ENCODE results near the gene SUGP2. TPM values are rescaled to one million over a fixed set of nuclear protein-coding genes. Genes with fewer than 3 reads are reported as not detected.

The SUGP2 gene
- total RNA-seq, 3 donors from 2014 or later (not counting 1 experiment from before 2014, with no cell fraction given): 220 to 237 (median 236) TPM

DNA sequence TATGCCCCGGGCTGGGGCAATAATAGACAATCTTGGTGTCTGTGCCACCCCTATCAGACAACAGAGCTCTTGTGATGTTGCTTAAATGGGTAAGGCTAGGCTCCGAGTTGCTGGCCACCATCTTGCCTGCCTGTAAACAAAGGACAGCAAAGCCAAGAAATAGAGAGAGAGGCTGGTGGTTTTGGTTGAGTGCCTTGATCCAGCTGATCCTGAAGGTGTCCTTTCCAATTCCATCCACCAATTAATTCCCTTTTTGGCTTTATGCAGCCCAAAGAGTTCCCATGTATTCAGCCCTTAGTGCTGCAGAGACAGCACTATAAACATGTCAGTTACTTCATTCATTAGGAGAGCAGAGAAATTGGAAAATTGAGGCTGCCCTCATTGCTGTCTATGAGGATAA is 50.6 kb downstream of the SUGP2 start:
- no peak overlapping the region for H3K4me3 Mint-ChIP-seq
- peaks cover 11 to 14% of the 10 kb centered on the region in 2 donors for H3K27me3 Mint-ChIP-seq (ENCODE audit: low read depth in 2 of 2)
- H3K9me3 ChIP-seq (ENCODE audit: control insufficient read depth, insufficient read depth, low read length): no peaks in the 10 kb centered on the region
- H3K27ac ChIP-seq (ENCODE audit: low read length): no peak overlapping the region
- no peak for DNase-seq
- no peaks in the 10 kb centered on the region for H3K36me3 Mint-ChIP-seq
- H3K27ac Mint-ChIP-seq: no peak overlapping the region
- peaks cover 14% of the 10 kb centered on the region for H3K4me1 ChIP-seq (ENCODE audit: control insufficient read depth, insufficient read depth, low read length)
- H3K27me3 ChIP-seq (ENCODE audit: control insufficient read depth, insufficient read depth, low read length): peaks cover 4% of the 10 kb centered on the region
- no peak overlapping the region for H3K4me3 ChIP-seq (ENCODE audit: low read length)
- 81% methylated on average over 2 of the region's 2 CpGs for WGBS (ENCODE audit: insufficient coverage)
- H3K4me1 Mint-ChIP-seq: no peaks in the 10 kb centered on the region
- intact Hi-C loops (cut with micrococcal nuclease): no loop called here
- H3K36me3 ChIP-seq (ENCODE audit: control insufficient read depth, insufficient read depth, low read length): no peaks in the 10 kb centered on the region
- no peak for ATAC-seq
- no peaks in the 10 kb centered on the region for H3K9me3 Mint-ChIP-seq
- TF ChIP-seq, protein P1, sequence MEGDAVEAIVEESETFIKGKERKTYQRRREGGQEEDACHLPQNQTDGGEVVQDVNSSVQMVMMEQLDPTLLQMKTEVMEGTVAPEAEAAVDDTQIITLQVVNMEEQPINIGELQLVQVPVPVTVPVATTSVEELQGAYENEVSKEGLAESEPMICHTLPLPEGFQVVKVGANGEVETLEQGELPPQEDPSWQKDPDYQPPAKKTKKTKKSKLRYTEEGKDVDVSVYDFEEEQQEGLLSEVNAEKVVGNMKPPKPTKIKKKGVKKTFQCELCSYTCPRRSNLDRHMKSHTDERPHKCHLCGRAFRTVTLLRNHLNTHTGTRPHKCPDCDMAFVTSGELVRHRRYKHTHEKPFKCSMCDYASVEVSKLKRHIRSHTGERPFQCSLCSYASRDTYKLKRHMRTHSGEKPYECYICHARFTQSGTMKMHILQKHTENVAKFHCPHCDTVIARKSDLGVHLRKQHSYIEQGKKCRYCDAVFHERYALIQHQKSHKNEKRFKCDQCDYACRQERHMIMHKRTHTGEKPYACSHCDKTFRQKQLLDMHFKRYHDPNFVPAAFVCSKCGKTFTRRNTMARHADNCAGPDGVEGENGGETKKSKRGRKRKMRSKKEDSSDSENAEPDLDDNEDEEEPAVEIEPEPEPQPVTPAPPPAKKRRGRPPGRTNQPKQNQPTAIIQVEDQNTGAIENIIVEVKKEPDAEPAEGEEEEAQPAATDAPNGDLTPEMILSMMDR (IDR thresholded peaks at IDR 0.05): no peak

DNA sequence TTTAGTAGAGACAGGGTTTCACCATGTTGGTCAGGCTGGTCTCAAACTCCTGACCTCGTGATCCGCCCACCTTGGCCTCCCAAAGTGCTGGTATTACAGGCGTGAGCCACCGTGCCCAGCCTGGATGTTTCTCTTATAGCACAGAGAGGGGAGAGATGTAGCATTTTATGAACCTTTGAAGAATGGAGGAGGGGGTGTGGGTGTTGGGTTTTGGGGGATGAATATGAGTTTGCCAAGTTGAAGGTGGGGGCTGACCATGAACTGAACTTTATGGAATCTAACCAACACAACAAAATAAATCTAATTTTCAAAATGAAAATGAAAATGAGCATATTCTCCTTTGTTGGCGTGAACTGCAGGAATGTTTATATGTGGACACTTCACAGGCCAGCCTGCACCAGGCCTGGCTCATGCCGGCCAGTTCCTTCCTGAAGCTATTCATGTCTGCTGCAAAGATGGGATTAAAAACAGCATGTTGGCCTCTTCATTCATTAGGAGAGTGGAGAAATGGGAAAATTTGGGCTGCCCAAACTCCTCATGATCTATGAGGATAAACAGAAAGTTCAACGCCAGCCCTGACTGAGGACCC is 52.8 kb downstream of the SUGP2 start:
- Histone ChIP-seq H3K9me3 (ENCODE audit: control insufficient read depth, insufficient read depth, low read length) (no peaks in the 10 kb centered on the region), H3K27ac (ENCODE audit: low read length) (no peak overlapping the region), H3K4me3 (ENCODE audit: low read length) (no peak overlapping the region), H3K27me3 (ENCODE audit: control insufficient read depth, insufficient read depth, low read length) (no peaks in the 10 kb centered on the region), H3K4me1 (ENCODE audit: control insufficient read depth, insufficient read depth, low read length) (peaks cover 7% of the 10 kb centered on the region), H3K36me3 (ENCODE audit: control insufficient read depth, insufficient read depth, low read length) (no peaks in the 10 kb centered on the region)
- Mint-ChIP-seq H3K9me3 (no peaks in the 10 kb centered on the region), H3K27ac (no peak overlapping the region), H3K4me1 (no peaks in the 10 kb centered on the region), H3K36me3 (no peaks in the 10 kb centered on the region), H3K4me3 (no peak overlapping the region), H3K27me3 (ENCODE audit: low read depth in 2 of 2) (peaks cover 7 to 12% of the 10 kb centered on the region in 2 donors)
- intact Hi-C loops (cut with micrococcal nuclease): no loop called here
- DNase-seq (no peak), ATAC-seq (no peak)
- 90% methylated on average over 6 of the region's 7 CpGs for whole genome bisulfite sequencing (ENCODE audit: insufficient coverage)
- TF ChIP-seq, protein P1 (IDR thresholded peaks at IDR 0.05): no peak

DNA sequence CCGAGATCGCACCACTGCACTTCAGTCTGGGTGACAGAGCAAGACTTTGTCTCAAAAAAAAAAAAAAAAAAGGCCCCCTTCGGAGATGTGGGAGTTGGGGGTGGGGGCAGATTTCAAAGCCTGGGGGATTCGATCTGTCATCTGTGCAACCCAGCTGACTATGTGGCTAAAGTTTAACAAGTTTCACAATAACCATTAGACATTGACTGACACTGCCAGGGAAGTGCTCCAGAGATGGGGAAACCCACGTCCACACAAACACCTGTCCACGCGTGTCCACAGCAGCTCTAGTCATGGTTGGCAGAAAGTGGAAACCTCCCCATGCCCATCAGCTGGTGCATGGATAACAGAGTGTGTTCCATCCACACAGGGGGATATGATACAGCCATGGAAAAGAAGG is 54.7 kb downstream of the SUGP2 start:
- 66% methylated on average over 6 of the region's 7 CpGs for whole genome bisulfite sequencing (ENCODE audit: insufficient coverage)
- Histone ChIP-seq H3K9me3 (ENCODE audit: control insufficient read depth, insufficient read depth, low read length) (no peaks in the 10 kb centered on the region), H3K4me3 (ENCODE audit: low read length) (no peak overlapping the region), H3K4me1 (ENCODE audit: control insufficient read depth, insufficient read depth, low read length) (no peaks in the 10 kb centered on the region), H3K27me3 (ENCODE audit: control insufficient read depth, insufficient read depth, low read length) (no peaks in the 10 kb centered on the region), H3K27ac (ENCODE audit: low read length) (no peak overlapping the region), H3K36me3 (ENCODE audit: control insufficient read depth, insufficient read depth, low read length) (no peaks in the 10 kb centered on the region)
- H3K27ac Mint-ChIP-seq: no peak overlapping the region
- no peaks in the 10 kb centered on the region for H3K4me1 Mint-ChIP-seq
- H3K4me3 Mint-ChIP-seq: no peak overlapping the region
- no peak for ATAC-seq
- intact Hi-C loops (cut with micrococcal nuclease): no loop called here
- no peaks in the 10 kb centered on the region for H3K9me3 Mint-ChIP-seq
- TF ChIP-seq, protein P1 (IDR thresholded peaks at IDR 0.05): no peak
- no peak for DNase-seq
- no peaks in the 10 kb centered on the region for H3K36me3 Mint-ChIP-seq
- H3K27me3 Mint-ChIP-seq (ENCODE audit: low read depth in 2 of 2): peaks cover 0 to 5% of the 10 kb centered on the region in 2 donors

DNA sequence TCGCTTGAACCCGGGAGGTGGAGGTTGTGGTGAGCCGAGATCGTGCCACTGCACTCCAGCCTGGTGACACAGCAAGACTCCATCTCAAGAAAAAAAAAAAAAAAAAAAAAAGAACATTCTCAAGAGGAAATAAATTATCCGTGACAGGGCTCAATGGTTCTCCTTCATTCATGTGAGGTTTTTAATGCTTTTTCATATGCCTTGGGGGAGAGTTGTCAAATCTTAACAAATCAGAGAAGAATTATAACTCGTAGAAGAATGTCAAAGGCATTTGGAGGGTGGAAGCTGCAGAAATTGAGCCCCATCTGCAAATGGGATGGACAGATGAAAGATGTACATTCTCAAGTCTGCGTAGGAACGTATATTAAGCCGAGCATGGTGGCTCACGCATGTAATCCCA is 57.4 kb downstream of the SUGP2 start:
- Histone ChIP-seq H3K4me1 (ENCODE audit: control insufficient read depth, insufficient read depth, low read length) (peaks cover 9% of the 10 kb centered on the region), H3K27me3 (ENCODE audit: control insufficient read depth, insufficient read depth, low read length) (no peaks in the 10 kb centered on the region), H3K36me3 (ENCODE audit: control insufficient read depth, insufficient read depth, low read length) (no peaks in the 10 kb centered on the region), H3K4me3 (ENCODE audit: low read length) (no peak overlapping the region), H3K27ac (ENCODE audit: low read length) (no peak overlapping the region), H3K9me3 (ENCODE audit: control insufficient read depth, insufficient read depth, low read length) (no peaks in the 10 kb centered on the region)
- 73% methylated on average over 9 of the region's 10 CpGs for WGBS (ENCODE audit: insufficient coverage)
- Mint-ChIP-seq H3K9me3 (no peaks in the 10 kb centered on the region), H3K27me3 (ENCODE audit: low read depth in 2 of 2) (no peaks in the 10 kb centered on the region), H3K4me3 (no peak overlapping the region), H3K27ac (no peak overlapping the region), H3K4me1 (peaks cover 5 to 6% of the 10 kb centered on the region in 2 donors), H3K36me3 (no peaks in the 10 kb centered on the region)
- TF ChIP-seq, protein P1 (IDR thresholded peaks at IDR 0.05): no peak
- intact Hi-C loops (cut with micrococcal nuclease): no loop called here
- no peak for DNase-seq
- no peak for ATAC-seq

All from natural killer cell (primary cell).